C4-2B (cell line): ENCODE results near the gene SIX5.

Source experiments
- H3K27ac ChIP-seq: fragments of 450-650 bp; 2 replicates; pipeline ENCODE4 v1.5.1; 2017
- CTCF ChIP-seq: fragments of 450-650 bp; conservative IDR thresholded peaks from 2 replicates; pipeline ENCODE4 v1.5.1; 2017; ENCODE audit warnings: mild to moderate bottlenecking
- ZFX ChIP-seq: fragments of 450-650 bp; IDR thresholded peaks from 2 replicates; pipeline ENCODE4 v1.6.1; 2017

SIX5 gene

GRCh38 chr19:45790942-45791341 is 21.9 kb upstream of the SIX5 start:
- H3K27ac ChIP-seq = no peak overlapping the region
- TF ChIP-seq CTCF = no peak
- no peak for TF ChIP-seq ZFX

GRCh38 chr19:45789035-45789786 is 20.2 kb upstream of the SIX5 start:
- H3K27ac ChIP-seq = no peak overlapping the region

GRCh38 chr19:45786533-45786894 is 17.5 kb upstream of the SIX5 start:
- no peak for TF ChIP-seq CTCF
- TF ChIP-seq ZFX = no peak
- H3K27ac ChIP-seq = no peak overlapping the region

More at GRCh38 chr19:45789035-45789786, 20.2 kb upstream of the SIX5 start:
- no peak for TF ChIP-seq CTCF
- TF ChIP-seq ZFX = no peak

- no peak for TF ChIP-seq ZFX
- TF ChIP-seq CTCF = no peak
- H3K27ac ChIP-seq = no peak overlapping the region
These were observed 16.9 kb upstream of the SIX5 start for GRCh38 chr19:45785781-45786532.

GRCh38 chr19:45785097-45785496 is 16.0 kb upstream of the SIX5 start:
- H3K27ac ChIP-seq = no peak overlapping the region
- TF ChIP-seq CTCF (no peak), ZFX (no peak)

- TF ChIP-seq ZFX (no peak), CTCF (no peak)
- no peak overlapping the region for H3K27ac ChIP-seq
These were observed 15.0 kb upstream of the SIX5 start for GRCh38 chr19:45784096-45784495.
